Astrocyte of the cerebellum (primary cell): Measurements from ENCODE around the gene ULK4.

ENCODE experiments used
- DNase-seq: peaks from one replicate; pipeline ENCODE4 v3.0.0-alpha.2; 2011; ENCODE audit warnings: low read depth
- H3K4me3 ChIP-seq: 2 replicates; pipeline ENCODE4 v1.5.1; 2011; ENCODE audit warnings: mild to moderate bottlenecking, low read depth, low read length, moderate library complexity
- in situ Hi-C: cut with HindIII; loops from 2 replicates; pipeline ENCODE4 v1.10.0; 2017; ENCODE audit warnings: low sequenced_read_pairs
- TF ChIP-seq, protein P1 (sequence below): IDR thresholded peaks from 2 replicates; pipeline ENCODE4 v1.5.1; 2012; ENCODE audit warnings: low read length, low read depth, moderate library complexity, mild to moderate bottlenecking; ENCODE audit errors: missing control alignments

Gene ULK4

DNA sequence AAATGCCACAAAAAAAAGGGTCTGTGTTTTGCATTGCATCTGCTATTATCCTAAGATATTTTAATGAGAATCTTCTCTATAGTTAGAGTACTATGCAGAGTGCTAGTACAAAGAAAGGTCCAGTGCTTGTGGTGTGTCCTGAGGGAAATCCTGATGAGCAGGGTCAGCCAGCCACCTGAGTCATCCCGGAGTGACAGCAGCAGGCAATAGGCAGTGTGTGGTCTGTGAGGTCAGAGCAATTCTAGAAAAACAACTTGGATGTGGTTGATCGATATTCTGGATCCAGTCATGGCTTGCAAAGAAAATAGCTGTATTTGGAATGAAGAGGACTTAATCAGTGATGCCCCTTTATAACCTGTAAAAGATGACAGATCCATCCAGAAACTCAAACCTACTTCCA is 643.4 kb downstream of the ULK4 start:
- DNase-seq, result no peak
- TF ChIP-seq, protein P1, sequence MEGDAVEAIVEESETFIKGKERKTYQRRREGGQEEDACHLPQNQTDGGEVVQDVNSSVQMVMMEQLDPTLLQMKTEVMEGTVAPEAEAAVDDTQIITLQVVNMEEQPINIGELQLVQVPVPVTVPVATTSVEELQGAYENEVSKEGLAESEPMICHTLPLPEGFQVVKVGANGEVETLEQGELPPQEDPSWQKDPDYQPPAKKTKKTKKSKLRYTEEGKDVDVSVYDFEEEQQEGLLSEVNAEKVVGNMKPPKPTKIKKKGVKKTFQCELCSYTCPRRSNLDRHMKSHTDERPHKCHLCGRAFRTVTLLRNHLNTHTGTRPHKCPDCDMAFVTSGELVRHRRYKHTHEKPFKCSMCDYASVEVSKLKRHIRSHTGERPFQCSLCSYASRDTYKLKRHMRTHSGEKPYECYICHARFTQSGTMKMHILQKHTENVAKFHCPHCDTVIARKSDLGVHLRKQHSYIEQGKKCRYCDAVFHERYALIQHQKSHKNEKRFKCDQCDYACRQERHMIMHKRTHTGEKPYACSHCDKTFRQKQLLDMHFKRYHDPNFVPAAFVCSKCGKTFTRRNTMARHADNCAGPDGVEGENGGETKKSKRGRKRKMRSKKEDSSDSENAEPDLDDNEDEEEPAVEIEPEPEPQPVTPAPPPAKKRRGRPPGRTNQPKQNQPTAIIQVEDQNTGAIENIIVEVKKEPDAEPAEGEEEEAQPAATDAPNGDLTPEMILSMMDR, result no peak
- in situ Hi-C loops, result no loop called here

DNA sequence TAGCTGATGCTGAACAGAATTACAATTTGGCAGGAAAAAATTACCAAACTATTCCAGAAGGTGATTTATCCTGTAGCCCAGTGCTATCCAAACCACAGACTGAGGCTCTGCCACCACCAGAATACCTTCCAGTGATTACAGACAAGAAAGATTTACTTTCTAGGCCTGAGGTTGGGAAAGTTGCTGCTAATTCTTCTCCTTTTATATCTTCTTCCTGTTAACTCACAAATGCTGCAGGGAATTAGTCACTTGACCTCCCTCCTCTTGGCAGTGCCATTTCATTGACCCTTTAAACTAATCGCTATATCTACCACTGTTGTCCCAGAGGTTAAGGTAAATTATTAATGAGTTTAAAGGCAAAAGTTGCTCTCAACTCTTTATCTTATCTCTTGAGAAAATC is 644.2 kb downstream of the ULK4 start:
- in situ Hi-C loops, result no loop called here
- DNase-seq, result peak; percentile 55
- TF ChIP-seq, protein P1, result no peak
- H3K4me3 ChIP-seq, result no peak overlapping the region

More for the DNA sequence above, 643.4 kb downstream of the ULK4 start:
- no peak overlapping the region for H3K4me3 ChIP-seq

DNA sequence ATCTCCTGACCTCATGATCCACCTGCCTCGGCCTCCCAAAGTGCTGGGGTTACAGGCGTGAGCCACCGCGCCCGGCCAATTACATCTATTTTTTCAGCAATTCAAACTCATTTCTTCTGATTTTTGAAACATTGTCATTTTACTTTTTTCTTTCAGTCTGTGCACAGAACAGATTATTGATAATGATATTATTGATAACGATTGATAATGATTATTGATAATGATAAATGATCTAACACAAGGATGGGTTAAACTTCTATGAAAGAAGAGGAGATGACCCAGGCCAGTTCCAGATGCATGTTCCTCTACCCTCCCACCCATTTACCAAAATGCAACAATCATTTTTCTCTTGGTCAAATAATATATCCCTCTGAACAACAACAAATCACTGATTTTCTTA is 644.6 kb downstream of the ULK4 start:
- in situ Hi-C loops, result no loop called here
- TF ChIP-seq, protein P1, result no peak

DNA sequence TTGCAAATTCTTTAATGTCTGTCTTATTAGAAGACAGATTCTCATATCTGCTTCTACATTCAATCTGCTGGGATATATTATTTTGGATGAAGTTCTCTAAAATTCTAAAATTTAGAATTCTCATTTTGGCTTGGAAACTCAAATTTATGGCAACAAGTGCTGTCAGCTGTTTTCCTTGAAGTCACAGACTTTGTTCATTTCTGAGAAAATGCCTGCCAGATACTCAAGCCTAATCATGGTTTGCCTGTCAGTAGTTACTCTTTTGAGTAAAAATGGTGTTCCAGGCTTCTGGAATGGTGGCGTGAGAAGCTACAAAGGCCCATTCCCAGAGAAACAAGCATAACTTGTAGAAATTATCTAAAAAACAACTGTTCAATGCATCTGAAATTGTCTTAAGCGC is 646.8 kb downstream of the ULK4 start:
- no peak overlapping the region for H3K4me3 ChIP-seq
- in situ Hi-C loops, result no loop called here
- DNase-seq, result no peak
- TF ChIP-seq, protein P1, result no peak

More for the DNA sequence above, 644.6 kb downstream of the ULK4 start:
- no peak overlapping the region for H3K4me3 ChIP-seq
- no peak for DNase-seq

DNA sequence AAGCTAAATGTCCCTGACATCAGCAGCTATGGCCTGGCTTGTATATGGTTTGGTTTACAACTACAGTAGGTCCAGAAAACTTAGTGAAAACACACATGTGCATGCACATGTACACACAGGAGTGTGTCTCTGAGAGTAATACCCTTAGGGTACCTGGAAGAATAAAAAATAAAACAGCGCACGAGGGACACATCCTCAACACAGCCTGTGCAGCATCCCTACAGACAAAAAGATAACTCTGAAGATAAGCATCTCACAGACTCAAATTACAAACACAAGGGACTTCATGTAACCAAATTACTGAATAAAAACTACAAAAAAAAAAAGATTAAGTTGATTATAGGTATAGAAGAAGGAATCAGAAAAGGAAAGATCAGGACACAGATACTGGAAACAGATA is 653.8 kb downstream of the ULK4 start:
- in situ Hi-C loops, result no loop called here

DNA sequence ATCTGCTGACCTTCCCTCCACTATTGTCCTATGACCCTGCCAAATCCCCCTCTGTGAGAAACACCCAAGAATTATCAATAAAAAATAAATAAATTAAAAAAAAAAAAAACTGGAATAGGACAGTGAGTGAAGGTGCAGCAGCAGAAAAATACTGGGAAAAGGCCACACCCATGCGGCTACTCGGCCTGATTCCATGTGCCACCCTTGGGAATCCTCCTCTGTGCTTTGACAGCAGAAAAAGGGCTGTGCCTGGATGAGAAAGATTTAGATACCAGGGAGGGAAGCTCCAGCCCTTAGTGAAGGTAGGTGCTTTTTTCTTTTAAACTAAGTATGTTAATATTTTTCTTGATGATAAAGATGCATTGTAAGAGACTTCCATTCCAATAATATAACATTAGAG is 654.8 kb downstream of the ULK4 start:
- H3K4me3 ChIP-seq, result no peak overlapping the region
- in situ Hi-C loops, result no loop called here
- DNase-seq, result no peak
- TF ChIP-seq, protein P1, result no peak

More for the DNA sequence above, 653.8 kb downstream of the ULK4 start:
- TF ChIP-seq, protein P1, result no peak
- H3K4me3 ChIP-seq, result no peak overlapping the region
- no peak for DNase-seq

DNA sequence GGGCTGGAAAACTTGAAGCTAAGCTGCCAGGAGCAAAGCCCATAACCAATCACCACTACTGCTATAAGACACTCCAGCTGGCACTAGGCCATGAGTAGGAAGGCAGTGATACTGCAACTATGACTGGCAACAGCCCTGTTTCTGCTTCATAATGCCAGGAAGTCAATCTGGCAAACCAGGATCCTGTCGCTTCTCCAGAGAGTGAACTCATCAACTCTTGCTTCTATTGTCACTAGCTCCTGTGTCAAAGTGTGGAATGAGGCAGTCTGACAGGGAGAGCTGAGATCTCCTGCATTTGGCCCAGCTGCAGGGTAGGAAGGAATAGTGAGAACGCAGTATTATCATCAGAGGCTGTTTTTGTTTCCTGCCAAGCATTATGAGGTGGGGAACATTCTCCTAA is 657.3 kb downstream of the ULK4 start:
- TF ChIP-seq, protein P1, result no peak
- no peak overlapping the region for H3K4me3 ChIP-seq
- DNase-seq, result no peak
- in situ Hi-C loops, result no loop called here
